WTC11 (cell line): ENCODE measurements around the gene CDH6. TPM values are rescaled to one million over a fixed set of nuclear protein-coding genes. Genes with fewer than 3 reads are reported as not detected.

Source experiments
- ATAC-seq: fragments of 200-7000 bp; cut with Tn5 transposase; 2 replicates; pipeline ENCODE4 v1.10.0; 2021; ENCODE audit warnings: mild to moderate bottlenecking, moderate library complexity
- CTCF ChIA-PET: fragments of 300-600 bp; sonication (Branson Sonifier 250); formaldehyde crosslinking; loops from one replicate; lab custom pipeline; 2021; ENCODE audit warnings: antibody characterized with exemption; lab: Charles Lee
- POLR2A ChIA-PET: fragments of 350-600 bp; sonication (Branson Sonifier 250); formaldehyde crosslinking; loops from one replicate; lab custom pipeline; 2021; ENCODE audit warnings: antibody characterized with exemption; lab: Charles Lee
- DNase-seq: peaks from one replicate; pipeline ENCODE4 v3.0.0; 2021; ENCODE audit warnings: low spot score
- H3K27ac Mint-ChIP-seq: 2 replicates; pipeline ENCODE4 v1.8.0; 2021; ENCODE audit warnings: mixed read lengths
- H3K27me3 Mint-ChIP-seq: 2 replicates; pipeline ENCODE4 v1.8.0; 2021; ENCODE audit warnings: low read depth, mild to moderate bottlenecking, moderate library complexity, mixed read lengths
- H3K36me3 Mint-ChIP-seq: 2 replicates; pipeline ENCODE4 v1.8.0; 2021; ENCODE audit warnings: mixed read lengths
- H3K4me1 Mint-ChIP-seq: 2 replicates; pipeline ENCODE4 v1.8.0; 2022; ENCODE audit warnings: mixed read lengths
- H3K4me3 Mint-ChIP-seq: 2 replicates; pipeline ENCODE4 v1.8.0; 2021; ENCODE audit warnings: mild to moderate bottlenecking, moderate library complexity, mixed read lengths
- H3K9me3 Mint-ChIP-seq: 2 replicates; pipeline ENCODE4 v1.8.0; 2021; ENCODE audit warnings: mixed read lengths
- ARID4B ChIP-seq: sonication (generic); formaldehyde crosslinking; IDR thresholded peaks from 2 replicates; pipeline ENCODE4 v1.8.0; 2023; ENCODE audit warnings: missing genetic modification reagents, mild to moderate bottlenecking, borderline replicate concordance
- ATF2 ChIP-seq: sonication (generic); formaldehyde crosslinking; IDR thresholded peaks from 2 replicates; pipeline ENCODE4 v1.8.1; 2022; ENCODE audit warnings: low read depth, missing genetic modification reagents, borderline replicate concordance
- CBFB ChIP-seq: sonication (generic); formaldehyde crosslinking; IDR thresholded peaks from 2 replicates; pipeline ENCODE4 v1.8.1; 2022; ENCODE audit warnings: mild to moderate bottlenecking, low read depth, missing genetic modification reagents
- CREB1 ChIP-seq: sonication (generic); formaldehyde crosslinking; IDR thresholded peaks from 2 replicates; pipeline ENCODE4 v1.8.0; 2023; ENCODE audit warnings: mild to moderate bottlenecking, missing genetic modification reagents
- E2F1 ChIP-seq: sonication (generic); formaldehyde crosslinking; IDR thresholded peaks from 2 replicates; pipeline ENCODE4 v1.8.0; 2022; ENCODE audit warnings: mild to moderate bottlenecking, missing genetic modification reagents
- E2F5 ChIP-seq: sonication (generic); formaldehyde crosslinking; IDR thresholded peaks from 2 replicates; pipeline ENCODE4 v1.8.1; 2022; ENCODE audit warnings: mild to moderate bottlenecking, moderate library complexity, missing genetic modification reagents
- EMX1 ChIP-seq: fragments of 250-450 bp; sonication (Bioruptor Pico); IDR thresholded peaks from 2 replicates; pipeline ENCODE4 v1.8.0; 2021; ENCODE audit warnings: mild to moderate bottlenecking
- FOXP1 ChIP-seq: sonication (generic); formaldehyde crosslinking; IDR thresholded peaks from 2 replicates; pipeline ENCODE4 v1.8.0; 2022; ENCODE audit warnings: missing genetic modification reagents, mild to moderate bottlenecking, moderate library complexity, borderline replicate concordance
- GABPB1 ChIP-seq: sonication (generic); formaldehyde crosslinking; IDR thresholded peaks from 2 replicates; pipeline ENCODE4 v1.8.1; 2023; ENCODE audit warnings: mild to moderate bottlenecking, missing genetic modification reagents
- MXD4 ChIP-seq: fragments of 250-450 bp; sonication (Bioruptor Pico); IDR thresholded peaks from 2 replicates; pipeline ENCODE4 v1.8.0; 2021; ENCODE audit warnings: mild to moderate bottlenecking, moderate library complexity, borderline replicate concordance
- PRDM15 ChIP-seq: sonication (generic); formaldehyde crosslinking; IDR thresholded peaks from 2 replicates; pipeline ENCODE4 v1.8.0; 2022; ENCODE audit warnings: missing genetic modification reagents
- PRRX2 ChIP-seq: fragments of 250-450 bp; sonication (Bioruptor Pico); IDR thresholded peaks from 2 replicates; pipeline ENCODE4 v1.8.0; 2021; ENCODE audit warnings: mild to moderate bottlenecking
- SMAD4 ChIP-seq: sonication (generic); formaldehyde crosslinking; IDR thresholded peaks from 2 replicates; pipeline ENCODE4 v1.8.0; 2022; ENCODE audit warnings: mild to moderate bottlenecking, missing genetic modification reagents
- TEAD1 ChIP-seq: sonication (generic); formaldehyde crosslinking; IDR thresholded peaks from 2 replicates; pipeline ENCODE4 v1.8.0; 2022; ENCODE audit warnings: mild to moderate bottlenecking, missing genetic modification reagents
- ZNF281 ChIP-seq: sonication (generic); formaldehyde crosslinking; IDR thresholded peaks from 2 replicates; pipeline ENCODE4 v1.8.0; 2023; ENCODE audit warnings: mild to moderate bottlenecking, missing genetic modification reagents
- ZNF423 ChIP-seq: fragments of 250-450 bp; sonication (Bioruptor Pico); IDR thresholded peaks from 2 replicates; pipeline ENCODE4 v2.1.2; 2022; ENCODE audit warnings: mild to moderate bottlenecking, moderate library complexity
- ZNF671 ChIP-seq: fragments of 250-450 bp; sonication (Bioruptor Pico); IDR thresholded peaks from 2 replicates; pipeline ENCODE4 v1.8.0; 2021; ENCODE audit warnings: mild to moderate bottlenecking
- ZSCAN18 ChIP-seq: fragments of 250-450 bp; sonication (Bioruptor Pico); IDR thresholded peaks from 2 replicates; pipeline ENCODE4 v2.1.2; 2022; ENCODE audit warnings: mild to moderate bottlenecking, moderate library complexity
- total RNA-seq: library from RNA; stranded (reverse); gene quantifications from 3 replicates; pipeline ENCODE4 v1.2.3, GENCODE V29; 2021

The CDH6 gene
- total RNA-seq, 1 experiment from 2014 or later = 2.6 TPM

- TF ChIP-seq ARID4B (CRISPR knock-in tag) (no peak), CREB1 (no peak), SMAD4 (CRISPR knock-in tag) (no peak), PRDM15 (no peak), FOXP1 (CRISPR knock-in tag) (no peak), ZSCAN18 (CRISPR knock-in tag) (no peak), ZNF423 (no peak), GABPB1 (CRISPR knock-in tag) (no peak), MXD4 (CRISPR knock-in tag) (no peak)
- TF ChIP-seq, all 79 proteins: peak for 0
Measured at GRCh38 chr5:31355337-31355736, 161.9 kb downstream of the CDH6 start (continued).

GRCh38 chr5:31357038-31357437 is 163.6 kb downstream of the CDH6 start:
- Mint-ChIP-seq H3K36me3 (no peaks in the 10 kb centered on the region), H3K27ac (no peak overlapping the region)
- no peak for TF ChIP-seq ATF2 (CRISPR knock-in tag)
- TF ChIP-seq PRRX2 (CRISPR knock-in tag) = no peak
- no peak for TF ChIP-seq ZNF671 (CRISPR knock-in tag)
- no peak for TF ChIP-seq ZNF281 (CRISPR knock-in tag)
- no peak for TF ChIP-seq EMX1 (CRISPR knock-in tag)
- TF ChIP-seq TEAD1 (CRISPR knock-in tag) = no peak
- no peak for TF ChIP-seq GABPB1 (CRISPR knock-in tag)
- no peak for TF ChIP-seq E2F1 (CRISPR knock-in tag)
- no peak for TF ChIP-seq E2F5
- TF ChIP-seq CBFB (CRISPR knock-in tag) = no peak

More at GRCh38 chr5:31357038-31357437, 163.6 kb downstream of the CDH6 start:
- no peak for DNase-seq
- peaks cover 19% of the 10 kb centered on the region for H3K9me3 Mint-ChIP-seq
- no peak overlapping the region for H3K4me3 Mint-ChIP-seq
- POLR2A ChIA-PET = no interaction called here
- ATAC-seq = no peak
- H3K4me1 Mint-ChIP-seq = peaks cover 18% of the 10 kb centered on the region
- H3K27me3 Mint-ChIP-seq = peaks cover 2% of the 10 kb centered on the region; the same call in 1 of the 2 replicates
- CTCF ChIA-PET = no interaction called here
